Heart left ventricle (tissue), 16 donors: ENCODE measurements around the gene SFXN2. TPM values are rescaled to one million over a fixed set of nuclear protein-coding genes. Genes with fewer than 3 reads are reported as not detected.
"Not testable (repeated sequence)": the region's sequence is repeated elsewhere in the genome, so short reads cannot be mapped to it uniquely, and the experiment has no call there.

Experiments
- ATAC-seq, 4 donors: fragments of 200-7000 bp; cut with Tn5 transposase; one replicate each; pipeline ENCODE4 v1.9.1; 2020 to 2022; ENCODE audit warnings: moderate library complexity in 4 of 4, mild to moderate bottlenecking in 3 of 4, moderate number of reproducible peaks in 1 of 4
- DNase-seq, 5 donors: peaks; one replicate each; pipeline ENCODE4 v3.0.0-alpha.2; 2020
- H3K27ac ChIP-seq, 12 donors: fragments of 200-600 bp; sonication (generic) in 4 of 12; one replicate each; pipeline versions ENCODE4 v1.5.0 to v1.8.0; 2016 to 2022; ENCODE audit warnings: mild to moderate bottlenecking in 2 of 12
- H3K27me3 ChIP-seq, 9 donors: fragments of 200-600 bp; sonication (generic) in 2 of 9; one replicate each; pipeline versions ENCODE4 v1.5.1 to v1.8.0; 2016 to 2022; ENCODE audit warnings: mild to moderate bottlenecking in 3 of 9
- H3K36me3 ChIP-seq, 9 donors: fragments of 200-600 bp; sonication (generic) in 2 of 9; one replicate each; pipeline versions ENCODE4 v1.5.0 to v1.8.0; 2018 to 2022; ENCODE audit warnings: mild to moderate bottlenecking in 2 of 9
- H3K4me1 ChIP-seq, 12 donors: fragments of 200-600 bp; sonication (generic) in 4 of 12; one replicate each; pipeline versions ENCODE4 v1.5.0 to v1.8.0; 2016 to 2022; ENCODE audit warnings: mild to moderate bottlenecking in 3 of 12
- H3K4me3 ChIP-seq, 12 donors: fragments of 200-600 bp; sonication (generic) in 4 of 12; one replicate each; pipeline versions ENCODE4 v1.5.0 to v1.8.0; 2017 to 2022; ENCODE audit warnings: mild to moderate bottlenecking in 9 of 12, moderate library complexity in 4 of 12
- H3K9me3 ChIP-seq, 12 donors: fragments of 200-600 bp; sonication (generic) in 4 of 12; one replicate each; pipeline versions ENCODE4 v1.5.0 to v1.8.0; 2016 to 2022; ENCODE audit warnings: mild to moderate bottlenecking in 1 of 12
- POLR2A ChIP-seq, 2 donors: fragments of 450-650 bp; IDR thresholded peaks; one replicate each; pipeline ENCODE4 v1.6.1; 2017; ENCODE audit warnings: antibody characterized with exemption in 2 of 2, mild to moderate bottlenecking in 2 of 2, moderate library complexity in 2 of 2
- WGBS, 4 donors: extraction: QIAGEN DNeasy Blood & Tissue Kit in 2 of 4; methylation state at CpG; one replicate each; pipeline versions ENCODE4 v1.1.5 to v1.1.7; 2013 to 2018; 5-methylcytosine and 5-hydroxymethylcytosine counted together
- intact Hi-C, 10 donors: fragments of 100-400 bp; cut with DNase I; formaldehyde crosslinking; loops; one replicate each; pipeline versions ENCODE4 v1.11.1 to v1.14.2; 2022
- long read RNA-seq, 3 donors: library from polyadenylated mRNA; unstranded; transcript quantifications; one replicate each; pipeline ENCODE4 v2.0.0, GENCODE V29; 2020 to 2021
- polyA plus RNA-seq, 2 donors: library from polyadenylated mRNA; stranded (reverse); fragments of 200-250 nt; gene quantifications; one replicate each; pipeline ENCODE4 v1.2.3, GENCODE V29; 2013
- total RNA-seq, 9 donors: library from RNA; depleted of rRNA in 2 of 9; stranded (reverse); fragments of >200 nt in 2 of 9; fragmentation: NEBNext Ultra II Directional in 3 of 9; extraction: Animal tissue kit (Norgen Biotek cat#: 25700) in 3 of 9; gene quantifications; one replicate each; pipeline versions ENCODE4 v1.1.0 to v1.2.4, GENCODE V29; 2016 to 2023
- TF ChIP-seq, protein P1 (sequence below), 12 donors: fragments of 200-600 bp; sonication (generic) in 4 of 12; IDR thresholded peaks; one replicate each; pipeline versions ENCODE4 v1.5.0 to v1.8.0; 2018 to 2022; ENCODE audit warnings: antibody characterized with exemption in 12 of 12, mild to moderate bottlenecking in 5 of 12
- donor health status: ischemic (EF 13 %, LVEDD 7.1; RV severe dilation, severe dysfunction).
- donor health status: healthy with polysubstance abuse.
- donor health status: DM: no; HTN: yes; CAD: no.
- donor health status: DM: no; HTN: no; CAD: no.
- donor health status: ischemic (EF 25% LVEDD 6.9; RV normal size, moderate dysfunction).
- donor health status: ischemic (EF 25% LVEDD 5.7; RV mildly dilated, moderate dysfunction).
- donor health status: healthy.
- donor health status: DM: yes; HTN: yes; CAD: no.
- donor health status: ischemic (EF 35%, LVEDD 5.7; RV mildly dilated, moderate dysfunction).
- donor health status: nonischemic (EF 11% LVEDD 7.7; RV severe dilation, severe dysfunction).
- donor health status: DM: yes; HTN: yes; CAD: no.
- donor health status: PGD.
- donor health status: ischemic (EF 29% LVEDD 5.4; RV normal size, mild dysfunction).
- donor health status: nonischemic (EF 23%, LVEDD 6.1; RV moderate dilation, normal function).

Gene SFXN2
- total RNA-seq (1 to 10 TPM in 7 of 9 donors, under 1 TPM in 2; 0.50 to 7.2 (median 2.4) TPM), polyA plus RNA-seq (1 to 10 TPM; 1.8 to 5.9 TPM)
- long read RNA-seq, donor 1, full-length matches to known transcripts: 2 of 3 reads
- long read RNA-seq, donor 1, partial matches to known transcripts: 0 of 3 reads
- long read RNA-seq, donor 1, other reads (novel, unspliced or antisense): 1 of 3 reads
- long read RNA-seq, donor 2, full-length matches to known transcripts: 5 of 8 reads
- long read RNA-seq, donor 2, partial matches to known transcripts: 0 of 8 reads
- long read RNA-seq, donor 2, other reads (novel, unspliced or antisense): 3 of 8 reads
- long read RNA-seq, donor 3: 0 reads

- Histone ChIP-seq H3K27me3 (no peaks in the 10 kb centered on the region), H3K9me3 (no peaks in the 10 kb centered on the region), H3K27ac (peak within 1 kb of the TSS; percentile 2 to 92 (median 83)), H3K4me1 (peaks cover 0 to 46% (median 22%) of the 10 kb centered on the region in 12 donors), H3K4me3 (peak within 1 kb of the TSS; percentile 70 to 100 (median 90)), H3K36me3 (no peaks in the 10 kb centered on the region)
- ATAC-seq (peak in 1 of 4 donors; percentile 7), DNase-seq (peak in 1 of 5 donors; percentile 59)
- TF ChIP-seq, protein P1, sequence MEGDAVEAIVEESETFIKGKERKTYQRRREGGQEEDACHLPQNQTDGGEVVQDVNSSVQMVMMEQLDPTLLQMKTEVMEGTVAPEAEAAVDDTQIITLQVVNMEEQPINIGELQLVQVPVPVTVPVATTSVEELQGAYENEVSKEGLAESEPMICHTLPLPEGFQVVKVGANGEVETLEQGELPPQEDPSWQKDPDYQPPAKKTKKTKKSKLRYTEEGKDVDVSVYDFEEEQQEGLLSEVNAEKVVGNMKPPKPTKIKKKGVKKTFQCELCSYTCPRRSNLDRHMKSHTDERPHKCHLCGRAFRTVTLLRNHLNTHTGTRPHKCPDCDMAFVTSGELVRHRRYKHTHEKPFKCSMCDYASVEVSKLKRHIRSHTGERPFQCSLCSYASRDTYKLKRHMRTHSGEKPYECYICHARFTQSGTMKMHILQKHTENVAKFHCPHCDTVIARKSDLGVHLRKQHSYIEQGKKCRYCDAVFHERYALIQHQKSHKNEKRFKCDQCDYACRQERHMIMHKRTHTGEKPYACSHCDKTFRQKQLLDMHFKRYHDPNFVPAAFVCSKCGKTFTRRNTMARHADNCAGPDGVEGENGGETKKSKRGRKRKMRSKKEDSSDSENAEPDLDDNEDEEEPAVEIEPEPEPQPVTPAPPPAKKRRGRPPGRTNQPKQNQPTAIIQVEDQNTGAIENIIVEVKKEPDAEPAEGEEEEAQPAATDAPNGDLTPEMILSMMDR (IDR thresholded peaks at IDR 0.05): no peak
- no peak for TF ChIP-seq POLR2A (IDR thresholded peaks at IDR 0.05)
- 6 to 13% (median 9%) methylated on average over 24 to 46 of the region's 46 CpGs for WGBS, 4 donors
- intact Hi-C loops: loop anchor here in 7 of 10 donors (5.0 to 10.0 kb wide), 5 partner anchors 38 to 620 kb away; partner anchors contain the start of gene TRIM8 (in 1 of the 7)
Measured at GRCh38 chr10:102714621-102715455, at the start of gene SFXN2. SFXN2 (plus strand) TSS chr10:102714636; CDS start chr10:102726637, 12,001 bp downstream.

- intact Hi-C loops: no loop called here
- H3K27me3 ChIP-seq: no peaks in the 10 kb centered on the region
- TF ChIP-seq, protein P1 (IDR thresholded peaks at IDR 0.05): no peak
- TF ChIP-seq POLR2A (IDR thresholded peaks at IDR 0.05): no peak
- 85 to 90% (median 87%) methylated on average over 8 to 9 of the region's 9 CpGs for WGBS, 4 donors
- H3K4me1 ChIP-seq: peaks cover 0 to 37% (median 23%) of the 10 kb centered on the region in 12 donors
- no peaks in the 10 kb centered on the region for H3K9me3 ChIP-seq
- peak in 1 of 5 donors; percentile 20 for DNase-seq
- no peak for ATAC-seq
- no peak overlapping the region for H3K27ac ChIP-seq
- no peak overlapping the region for H3K4me3 ChIP-seq
- H3K36me3 ChIP-seq: no peaks in the 10 kb centered on the region
Measured at GRCh38 chr10:102665904-102666509, 48.4 kb upstream of the SFXN2 start.

DNA sequence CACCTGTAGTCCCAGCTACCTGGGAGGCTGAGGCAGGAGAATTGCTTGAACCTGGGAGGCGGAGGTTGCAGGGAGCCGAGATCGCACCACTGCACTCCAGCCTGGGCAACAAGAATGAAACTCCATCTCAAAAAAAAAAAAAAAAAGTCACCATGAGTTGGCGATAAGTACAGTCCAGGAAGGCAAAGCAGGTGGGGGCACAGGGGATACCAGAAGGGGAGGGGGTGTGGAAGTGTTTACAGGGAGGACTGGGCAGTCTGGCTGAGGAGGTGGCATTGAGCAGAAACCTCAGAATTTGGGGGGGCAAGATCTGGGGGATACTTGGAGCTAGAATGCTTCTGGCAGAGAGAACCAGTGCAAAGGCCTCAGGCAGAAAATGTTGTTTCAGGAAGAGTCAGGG lies 47.0 kb upstream of the SFXN2 start:
- H3K27me3 ChIP-seq, intact Hi-C loops, ATAC-seq, H3K9me3 ChIP-seq, H3K27ac ChIP-seq, DNase-seq, H3K36me3 ChIP-seq, H3K4me3 ChIP-seq: not testable (repeated sequence)
- H3K4me1 ChIP-seq: peaks cover 0 to 38% (median 17%) of the 10 kb centered on the region in 12 donors
- 93 to 97% (median 95%) methylated on average over 4 of the region's 4 CpGs for WGBS, 4 donors

DNA sequence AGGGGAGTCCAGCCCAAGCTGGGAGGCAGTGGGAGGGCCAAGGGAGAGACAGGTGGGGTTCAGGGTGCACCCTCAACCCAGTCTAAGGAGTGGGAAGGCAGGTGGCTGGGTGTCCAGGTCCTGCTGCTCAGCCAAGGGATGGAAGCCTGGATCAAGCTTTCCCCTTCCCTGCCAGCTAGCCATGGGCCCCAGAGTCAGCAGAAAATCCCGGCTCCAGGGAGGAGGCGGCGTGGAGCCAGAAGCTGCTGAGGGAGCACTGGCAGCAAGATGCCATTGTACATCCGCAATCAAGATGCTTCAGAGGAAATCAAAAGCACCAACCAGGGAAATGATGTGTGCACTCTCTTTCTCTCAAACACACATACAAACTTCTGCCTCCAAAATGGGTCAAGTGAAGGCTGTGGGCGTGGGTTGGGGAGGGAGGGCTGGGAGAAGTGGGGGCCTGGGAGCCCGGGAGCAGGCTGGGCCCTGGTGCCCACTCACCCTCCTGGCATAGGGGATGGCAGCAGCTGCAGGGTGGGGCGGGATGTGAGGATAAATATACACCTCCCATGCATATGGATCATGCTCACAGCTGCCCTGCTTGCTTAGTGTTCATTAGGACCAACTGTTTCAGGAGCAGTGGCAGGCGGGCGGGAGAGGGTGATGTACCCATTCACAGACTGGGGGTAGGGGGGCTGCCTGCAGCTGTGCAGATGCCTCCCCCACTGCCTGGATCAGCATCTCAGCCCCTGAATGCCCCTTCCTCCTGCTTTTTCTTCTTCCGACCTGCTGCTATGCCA lies 45.9 kb upstream of the SFXN2 start:
- H3K27me3 ChIP-seq: no peaks in the 10 kb centered on the region
- intact Hi-C loops: no loop called here
- TF ChIP-seq, protein P1 (IDR thresholded peaks at IDR 0.05): no peak
- TF ChIP-seq POLR2A (IDR thresholded peaks at IDR 0.05): no peak
- H3K9me3 ChIP-seq: no peaks in the 10 kb centered on the region
- peaks cover 2 to 49% (median 27%) of the 10 kb centered on the region in 12 donors for H3K4me1 ChIP-seq
- no peak for ATAC-seq
- no peak overlapping the region for H3K4me3 ChIP-seq
- 82 to 93% (median 88%) methylated on average over 8 to 10 of the region's 10 CpGs for WGBS, 4 donors
- DNase-seq: no peak
- peak overlapping the region in 10 of 12 donors; percentile 41 to 86 (median 70) for H3K27ac ChIP-seq
- H3K36me3 ChIP-seq: no peaks in the 10 kb centered on the region
